Loucy (cell line): ENCODE measurements around the gene SUCLG2.

Source experiments
- H2AFZ ChIP-seq: fragments of 200-600 bp; sonication (generic); 2 replicates; pipeline ENCODE4 v1.6.0; 2016; ENCODE audit warnings: antibody characterized with exemption, mild to moderate bottlenecking, low read length, moderate library complexity
- H3F3A ChIP-seq: fragments of 200-600 bp; 2 replicates; pipeline ENCODE4 v1.6.0; 2016; ENCODE audit warnings: antibody characterized with exemption, low read depth, mild to moderate bottlenecking
- H3K27me3 ChIP-seq: fragments of 200-600 bp; sonication (generic); 2 replicates; pipeline ENCODE4 v1.6.1; 2014; ENCODE audit warnings: low read length, mild to moderate bottlenecking; ENCODE audit not compliant: insufficient read depth, poor library complexity, severe bottlenecking
- H3K36me3 ChIP-seq: fragments of 200-600 bp; sonication (generic); 2 replicates; pipeline ENCODE4 v1.6.1; 2016; ENCODE audit warnings: low read length; ENCODE audit not compliant: insufficient read depth
- H3K4me1 ChIP-seq: fragments of 200-600 bp; sonication (generic); 2 replicates; pipeline ENCODE4 v1.5.1; 2014; ENCODE audit warnings: low read length, mild to moderate bottlenecking; ENCODE audit not compliant: insufficient read depth, poor library complexity, severe bottlenecking
- H3K4me2 ChIP-seq: fragments of 200-600 bp; sonication (generic); 2 replicates; pipeline ENCODE4 v1.6.0; 2014; ENCODE audit warnings: antibody characterized with exemption, low read length, low read depth, mild to moderate bottlenecking; ENCODE audit not compliant: poor library complexity, severe bottlenecking
- H3K4me3 ChIP-seq: fragments of 200-600 bp; sonication (generic); 2 replicates; pipeline ENCODE4 v1.5.1; 2014; ENCODE audit warnings: low read length, mild to moderate bottlenecking, mixed read lengths; ENCODE audit not compliant: poor library complexity, severe bottlenecking
- H3K79me2 ChIP-seq: fragments of 200-600 bp; sonication (generic); 2 replicates; pipeline ENCODE4 v1.6.1; 2014; ENCODE audit warnings: low read length; ENCODE audit not compliant: insufficient read depth
- H3K9ac ChIP-seq: fragments of 200-600 bp; sonication (generic); 2 replicates; pipeline ENCODE4 v1.6.0; 2014; ENCODE audit warnings: mild to moderate bottlenecking, low read depth, low read length, moderate library complexity; ENCODE audit not compliant: poor library complexity, severe bottlenecking
- H3K9me2 ChIP-seq: fragments of 200-600 bp; sonication (generic); replicated peaks from 2 replicates; pipeline ENCODE4 v1.6.1; 2016; ENCODE audit warnings: low read depth, low read length, mixed read lengths
- H3K9me3 ChIP-seq: fragments of 200-600 bp; sonication (generic); 2 replicates; pipeline ENCODE4 v1.6.1; 2014; ENCODE audit warnings: mild to moderate bottlenecking, antibody characterized with exemption, low read length, low read depth; ENCODE audit not compliant: insufficient read depth
- H4K20me1 ChIP-seq: fragments of 200-600 bp; sonication (generic); 2 replicates; pipeline ENCODE4 v1.6.0; 2014; ENCODE audit warnings: antibody characterized with exemption, low read length, mild to moderate bottlenecking; ENCODE audit not compliant: insufficient read depth, poor library complexity, severe bottlenecking
- EZH2phosphoT487 ChIP-seq: fragments of 200-600 bp; IDR thresholded peaks from 2 replicates; pipeline ENCODE4 v1.6.1; 2018; ENCODE audit warnings: antibody characterized with exemption, mild to moderate bottlenecking, moderate library complexity, borderline replicate concordance
- TF ChIP-seq, protein P1 (sequence below): fragments of 200-600 bp; sonication (generic); conservative IDR thresholded peaks from 2 replicates; pipeline ENCODE4 v1.5.1; 2014; ENCODE audit warnings: mild to moderate bottlenecking, antibody characterized with exemption, low read length

SUCLG2 gene

DNA sequence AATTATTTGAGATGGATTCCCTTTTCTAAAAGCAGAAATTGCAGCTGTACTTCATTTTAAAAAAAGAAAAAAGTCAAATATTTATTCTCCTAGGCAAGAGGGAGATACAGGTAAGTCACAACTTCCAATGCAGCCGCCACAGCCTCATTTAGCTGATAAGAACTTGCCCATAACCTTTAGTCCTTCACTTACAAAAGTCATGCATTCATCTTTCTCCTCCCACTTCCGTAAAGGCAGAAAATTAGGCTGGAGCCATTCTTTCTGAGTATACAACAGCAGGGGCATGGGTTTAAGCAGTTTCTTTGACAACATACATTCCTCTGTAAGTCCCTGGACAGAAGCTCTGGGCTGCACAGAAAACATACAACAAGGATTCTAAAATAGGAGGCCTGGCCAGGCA, 4.3 kb downstream of the SUCLG2 start:
- peaks cover 28% of the 10 kb centered on the region for H3K4me1 ChIP-seq
- no peak for TF ChIP-seq EZH2phosphoT487
- TF ChIP-seq, protein P1, sequence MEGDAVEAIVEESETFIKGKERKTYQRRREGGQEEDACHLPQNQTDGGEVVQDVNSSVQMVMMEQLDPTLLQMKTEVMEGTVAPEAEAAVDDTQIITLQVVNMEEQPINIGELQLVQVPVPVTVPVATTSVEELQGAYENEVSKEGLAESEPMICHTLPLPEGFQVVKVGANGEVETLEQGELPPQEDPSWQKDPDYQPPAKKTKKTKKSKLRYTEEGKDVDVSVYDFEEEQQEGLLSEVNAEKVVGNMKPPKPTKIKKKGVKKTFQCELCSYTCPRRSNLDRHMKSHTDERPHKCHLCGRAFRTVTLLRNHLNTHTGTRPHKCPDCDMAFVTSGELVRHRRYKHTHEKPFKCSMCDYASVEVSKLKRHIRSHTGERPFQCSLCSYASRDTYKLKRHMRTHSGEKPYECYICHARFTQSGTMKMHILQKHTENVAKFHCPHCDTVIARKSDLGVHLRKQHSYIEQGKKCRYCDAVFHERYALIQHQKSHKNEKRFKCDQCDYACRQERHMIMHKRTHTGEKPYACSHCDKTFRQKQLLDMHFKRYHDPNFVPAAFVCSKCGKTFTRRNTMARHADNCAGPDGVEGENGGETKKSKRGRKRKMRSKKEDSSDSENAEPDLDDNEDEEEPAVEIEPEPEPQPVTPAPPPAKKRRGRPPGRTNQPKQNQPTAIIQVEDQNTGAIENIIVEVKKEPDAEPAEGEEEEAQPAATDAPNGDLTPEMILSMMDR = no peak
- no peak overlapping the region for H3K4me3 ChIP-seq
- no peaks in the 10 kb centered on the region for H4K20me1 ChIP-seq
- no peaks in the 10 kb centered on the region for H3K9me2 ChIP-seq
- H3K27me3 ChIP-seq = no peaks in the 10 kb centered on the region
- peaks cover 6% of the 10 kb centered on the region; the same call in 1 of the 2 replicates for H3K79me2 ChIP-seq
- H3K9me3 ChIP-seq = no peaks in the 10 kb centered on the region
- H2AFZ ChIP-seq = no peak overlapping the region
- H3K36me3 ChIP-seq = no peaks in the 10 kb centered on the region
- H3K4me2 ChIP-seq = no peak overlapping the region
- H3F3A ChIP-seq = peaks cover 4% of the 10 kb centered on the region; the same call in 1 of the 2 replicates
- H3K9ac ChIP-seq = no peak overlapping the region

DNA sequence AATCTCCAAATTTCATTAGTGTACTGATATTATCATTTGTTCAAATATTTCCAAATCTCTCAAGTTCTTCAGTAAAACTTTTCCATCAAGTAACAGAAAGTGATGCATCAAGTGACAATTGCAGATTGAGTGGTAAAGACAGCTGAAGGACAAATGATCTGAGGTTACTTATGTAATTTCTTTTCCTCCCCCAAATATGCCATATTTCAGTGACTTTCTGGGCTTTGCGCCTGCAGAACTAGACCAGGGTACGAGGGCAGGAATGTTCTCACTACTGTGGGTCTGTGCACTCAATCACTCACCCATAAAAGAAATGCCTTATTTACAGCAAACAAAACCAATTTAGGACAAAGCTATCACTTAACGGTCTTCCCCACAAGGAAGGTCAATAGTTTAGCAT, 4.7 kb downstream of the SUCLG2 start:
- no peaks in the 10 kb centered on the region for H3K36me3 ChIP-seq
- H3K9me3 ChIP-seq = no peaks in the 10 kb centered on the region
- 0 out of 2 replicates have a peak, but pooled peaks cover under 1% of the 10 kb centered on the region for H3F3A ChIP-seq
- H3K27me3 ChIP-seq = no peaks in the 10 kb centered on the region
- H3K9ac ChIP-seq = no peak overlapping the region
- no peak overlapping the region for H2AFZ ChIP-seq
- TF ChIP-seq, protein P1 = no peak
- TF ChIP-seq EZH2phosphoT487 = no peak
- H3K4me3 ChIP-seq = no peak overlapping the region
- H4K20me1 ChIP-seq = no peaks in the 10 kb centered on the region
- H3K9me2 ChIP-seq = no peaks in the 10 kb centered on the region
- peaks cover 6% of the 10 kb centered on the region; the same call in 1 of the 2 replicates for H3K79me2 ChIP-seq
- peaks cover 24% of the 10 kb centered on the region for H3K4me1 ChIP-seq
- H3K4me2 ChIP-seq = no peak overlapping the region

DNA sequence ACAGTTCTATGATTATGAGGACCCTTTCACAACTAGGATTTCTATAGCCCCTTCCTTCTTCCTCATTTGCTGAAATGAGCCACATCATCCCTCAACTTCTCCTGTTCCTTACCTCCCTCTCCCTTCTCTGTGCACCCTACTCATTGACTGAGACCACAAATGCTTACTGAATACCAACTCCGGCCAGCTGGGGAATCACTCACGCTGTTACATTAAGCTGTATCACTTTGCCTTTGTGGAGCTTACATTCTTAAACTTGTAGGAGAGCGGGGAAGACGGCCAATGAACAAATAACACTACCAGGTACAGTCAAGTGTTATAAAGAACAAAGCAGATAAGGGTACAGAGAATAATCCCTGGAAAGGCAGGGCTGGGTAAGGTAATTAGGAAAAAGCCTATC, 5.7 kb downstream of the SUCLG2 start:
- Histone ChIP-seq H3K79me2 (peaks cover 3% of the 10 kb centered on the region; the same call in 1 of the 2 replicates), H2AFZ (no peak overlapping the region)

More for the DNA sequence above, 5.7 kb downstream of the SUCLG2 start:
- no peaks in the 10 kb centered on the region for H3K27me3 ChIP-seq
- H3K9ac ChIP-seq = no peak overlapping the region
- no peak overlapping the region for H3K4me3 ChIP-seq
- H3K9me3 ChIP-seq = no peaks in the 10 kb centered on the region
- H4K20me1 ChIP-seq = no peaks in the 10 kb centered on the region
- TF ChIP-seq EZH2phosphoT487 = no peak
- TF ChIP-seq, protein P1 = no peak
- H3K36me3 ChIP-seq = no peaks in the 10 kb centered on the region
- H3F3A ChIP-seq = no peaks in the 10 kb centered on the region
- no peak overlapping the region for H3K4me2 ChIP-seq
- peaks cover 22% of the 10 kb centered on the region for H3K4me1 ChIP-seq
- H3K9me2 ChIP-seq = no peaks in the 10 kb centered on the region
